ENCODE results near the gene SPNS3. TPM values are rescaled to one million over a fixed set of nuclear protein-coding genes. Genes with fewer than 3 reads are reported as not detected.

SPNS3 gene
- total and polyA plus RNA-seq, 8 donors, result 0.08 to 0.96 (median 0.67) TPM

- intact Hi-C loops (cut with DNase I), result no loop called here
- no peak for ATAC-seq
- TF ChIP-seq, protein P1, sequence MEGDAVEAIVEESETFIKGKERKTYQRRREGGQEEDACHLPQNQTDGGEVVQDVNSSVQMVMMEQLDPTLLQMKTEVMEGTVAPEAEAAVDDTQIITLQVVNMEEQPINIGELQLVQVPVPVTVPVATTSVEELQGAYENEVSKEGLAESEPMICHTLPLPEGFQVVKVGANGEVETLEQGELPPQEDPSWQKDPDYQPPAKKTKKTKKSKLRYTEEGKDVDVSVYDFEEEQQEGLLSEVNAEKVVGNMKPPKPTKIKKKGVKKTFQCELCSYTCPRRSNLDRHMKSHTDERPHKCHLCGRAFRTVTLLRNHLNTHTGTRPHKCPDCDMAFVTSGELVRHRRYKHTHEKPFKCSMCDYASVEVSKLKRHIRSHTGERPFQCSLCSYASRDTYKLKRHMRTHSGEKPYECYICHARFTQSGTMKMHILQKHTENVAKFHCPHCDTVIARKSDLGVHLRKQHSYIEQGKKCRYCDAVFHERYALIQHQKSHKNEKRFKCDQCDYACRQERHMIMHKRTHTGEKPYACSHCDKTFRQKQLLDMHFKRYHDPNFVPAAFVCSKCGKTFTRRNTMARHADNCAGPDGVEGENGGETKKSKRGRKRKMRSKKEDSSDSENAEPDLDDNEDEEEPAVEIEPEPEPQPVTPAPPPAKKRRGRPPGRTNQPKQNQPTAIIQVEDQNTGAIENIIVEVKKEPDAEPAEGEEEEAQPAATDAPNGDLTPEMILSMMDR (IDR thresholded peaks at IDR 0.05), result no peak
- Histone ChIP-seq H3K27me3 (no peaks in the 10 kb centered on the region), H3K4me3 (no peak overlapping the region), H3K27ac (peak overlapping the region; percentile 58 to 86 (median 71)), H3K36me3 (no peaks in the 10 kb centered on the region), H3K9me3 (no peaks in the 10 kb centered on the region), H3K4me1 (peaks cover 24 to 44% (median 42%) of the 10 kb centered on the region in 3 donors)
- WGBS, 2 donors, result 80 to 81% methylated on average over 11 of the region's 11 CpGs
- FAIRE-seq, result no peak
- peak in 3 of 6 donors; percentile 34 to 76 (median 48) for DNase-seq
Measured at GRCh38 chr17:4514779-4515178, 81.0 kb downstream of the SPNS3 start.

GRCh38 chr17:4515501-4515900 lies 81.8 kb downstream of the SPNS3 start:
- Histone ChIP-seq H3K4me3 (no peak overlapping the region), H3K4me1 (peaks cover 24 to 48% (median 44%) of the 10 kb centered on the region in 3 donors), H3K27me3 (no peaks in the 10 kb centered on the region), H3K9me3 (no peaks in the 10 kb centered on the region), H3K36me3 (no peaks in the 10 kb centered on the region), H3K27ac (peak overlapping the region; percentile 58 to 86 (median 71))
- intact Hi-C loops (cut with DNase I), result no loop called here
- 21 to 22% methylated on average over 5 of the region's 5 CpGs for WGBS, 2 donors
- no peak for FAIRE-seq
- peak; percentile 83 to 89 (median 86) for ATAC-seq
- TF ChIP-seq, protein P1 (IDR thresholded peaks at IDR 0.05), result no peak
- peak; percentile 87 to 99 (median 95) for DNase-seq

DNA sequence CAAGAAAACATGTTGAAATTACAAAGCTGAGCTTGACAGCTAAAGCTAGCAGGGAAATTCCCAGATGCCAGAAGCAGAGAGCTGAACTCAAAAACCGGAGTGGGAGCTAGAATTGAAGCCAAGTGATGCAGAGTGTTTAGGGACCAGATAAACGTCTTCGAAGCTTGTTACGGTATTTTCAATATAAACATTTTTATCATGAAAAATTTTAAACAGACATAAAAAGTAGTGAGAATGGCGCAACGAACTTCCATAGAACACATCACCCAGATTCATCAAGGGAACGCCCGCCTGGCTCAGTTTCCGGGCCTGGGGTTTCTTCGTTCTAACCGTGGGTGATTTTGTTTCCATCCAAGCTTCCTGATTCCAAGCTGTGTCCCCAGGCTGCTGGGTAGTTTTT lies 83.0 kb downstream of the SPNS3 start:
- no peaks in the 10 kb centered on the region for H3K27me3 ChIP-seq
- ATAC-seq (no peak), FAIRE-seq (no peak), DNase-seq (no peak)
- 73 to 77% methylated on average over 11 of the region's 11 CpGs for WGBS, 2 donors
- H3K9me3 ChIP-seq, result no peaks in the 10 kb centered on the region
- peak overlapping the region in 2 of 4 donors; percentile 73 to 86 for H3K27ac ChIP-seq
- intact Hi-C loops (cut with DNase I), result no loop called here
- H3K4me1 ChIP-seq, result peaks cover 29 to 56% (median 44%) of the 10 kb centered on the region in 3 donors
- TF ChIP-seq, protein P1 (IDR thresholded peaks at IDR 0.05), result no peak
- no peak overlapping the region for H3K4me3 ChIP-seq
- no peaks in the 10 kb centered on the region for H3K36me3 ChIP-seq

DNA sequence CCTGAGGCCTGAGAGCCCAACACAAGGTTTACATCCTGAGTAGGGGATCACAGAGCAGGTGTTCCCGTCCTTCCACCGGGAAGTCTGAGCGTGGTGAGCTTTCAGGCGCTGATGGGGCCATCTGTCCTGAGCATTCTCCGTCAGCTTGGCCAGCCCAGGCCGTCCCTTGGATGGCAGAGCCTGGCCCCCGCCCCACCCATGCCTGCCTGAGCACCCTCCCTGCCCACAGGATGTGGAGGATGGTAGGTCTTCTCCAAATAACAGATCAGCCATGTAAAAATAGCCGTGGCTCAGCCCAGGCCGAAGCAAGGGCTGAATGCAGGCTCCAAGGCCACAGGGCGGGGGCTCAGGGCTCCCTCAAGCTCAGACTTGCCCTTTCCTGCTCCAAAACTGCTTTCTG lies 85.2 kb downstream of the SPNS3 start:
- TF ChIP-seq, protein P1 (IDR thresholded peaks at IDR 0.05), result no peak
- 82 to 89% methylated on average over 10 of the region's 10 CpGs for WGBS, 2 donors
- Histone ChIP-seq H3K4me3 (no peak overlapping the region), H3K9me3 (no peaks in the 10 kb centered on the region), H3K27ac (peak overlapping the region; percentile 33 to 87 (median 66)), H3K27me3 (no peaks in the 10 kb centered on the region), H3K36me3 (no peaks in the 10 kb centered on the region), H3K4me1 (peaks cover 20 to 49% (median 36%) of the 10 kb centered on the region in 3 donors)
- intact Hi-C loops (cut with DNase I), result no loop called here
- ATAC-seq (no peak), DNase-seq (peak in 1 of 6 donors; percentile 55), FAIRE-seq (no peak)

- 59 to 68% methylated on average over 14 of the region's 14 CpGs for WGBS, 2 donors
- no peak overlapping the region for H3K4me3 ChIP-seq
- DNase-seq, result peak; percentile 49 to 83 (median 68)
- H3K27ac ChIP-seq, result peak overlapping the region; percentile 33 to 87 (median 66)
- TF ChIP-seq, protein P1 (IDR thresholded peaks at IDR 0.05), result no peak
- no peaks in the 10 kb centered on the region for H3K27me3 ChIP-seq
- H3K36me3 ChIP-seq, result no peaks in the 10 kb centered on the region
- intact Hi-C loops (cut with DNase I), result no loop called here
- H3K9me3 ChIP-seq, result no peaks in the 10 kb centered on the region
- no peak for FAIRE-seq
- peaks cover 15 to 44% (median 32%) of the 10 kb centered on the region in 3 donors for H3K4me1 ChIP-seq
- ATAC-seq, result peak in 3 of 4 donors; percentile 6 to 34 (median 8)
Measured at GRCh38 chr17:4519361-4519788, 85.6 kb downstream of the SPNS3 start.
